Upper lobe of right lung (tissue), 1 donor: ENCODE results near the gene DPY19L3. TPM values are rescaled to one million over a fixed set of nuclear protein-coding genes. Genes with fewer than 3 reads are reported as not detected.

Experiments used
- ATAC-seq: fragments of 200-7000 bp; cut with Tn5 transposase; one replicate; pipeline ENCODE4 v1.9.1; 2020; ENCODE audit warnings: mild to moderate bottlenecking, moderate library complexity
- DNase-seq: peaks from one replicate; pipeline ENCODE4 v3.0.0-alpha.2; 2020
- H3K27ac ChIP-seq: fragments of 200-600 bp; one replicate; pipeline ENCODE4 v1.8.0; 2022
- H3K27me3 ChIP-seq: fragments of 200-600 bp; one replicate; pipeline ENCODE4 v1.8.0; 2022; ENCODE audit warnings: mild to moderate bottlenecking
- H3K36me3 ChIP-seq: fragments of 200-600 bp; one replicate; pipeline ENCODE4 v1.8.0; 2022
- H3K4me1 ChIP-seq: fragments of 200-600 bp; one replicate; pipeline ENCODE4 v1.8.0; 2022
- H3K4me3 ChIP-seq: fragments of 200-600 bp; one replicate; pipeline ENCODE4 v1.8.0; 2022; ENCODE audit warnings: mild to moderate bottlenecking
- H3K9me3 ChIP-seq: fragments of 200-600 bp; one replicate; pipeline ENCODE4 v1.8.0; 2022
- CTCF ChIP-seq: fragments of 200-600 bp; IDR thresholded peaks from one replicate; pipeline ENCODE4 v1.8.0; 2022; ENCODE audit warnings: antibody characterized with exemption
- intact Hi-C: fragments of 100-400 bp; cut with DNase I; formaldehyde crosslinking; loops from one replicate; pipeline ENCODE4 v1.11.0; 2022
- total RNA-seq: library from RNA; stranded (reverse); fragmentation: NEBNext Ultra II Directional; extraction: Animal tissue kit (Norgen Biotek cat#: 25700); gene quantifications from one replicate; pipeline ENCODE4 v1.2.1, GENCODE V29; 2021
- donor health status: DM: no; HTN: yes; CAD: no; lungs with severe emphysema.

DPY19L3 gene
- total RNA-seq, 1 donor from 2014 or later: 36.1 TPM

- TF ChIP-seq CTCF: no peak
- Histone ChIP-seq H3K36me3 (peaks cover 31% of the 10 kb centered on the region), H3K27ac (no peak overlapping the region), H3K9me3 (no peaks in the 10 kb centered on the region), H3K4me1 (no peaks in the 10 kb centered on the region), H3K4me3 (no peak overlapping the region), H3K27me3 (no peaks in the 10 kb centered on the region)
- intact Hi-C loops: no loop called here
- no peak for ATAC-seq
- DNase-seq: no peak
These were observed 50.8 kb downstream of the DPY19L3 start for GRCh38 chr19:32456406-32456805.

- H3K4me1 ChIP-seq: no peaks in the 10 kb centered on the region
- H3K9me3 ChIP-seq: no peaks in the 10 kb centered on the region
- intact Hi-C loops: no loop called here
- no peak overlapping the region for H3K27ac ChIP-seq
- no peak overlapping the region for H3K4me3 ChIP-seq
- no peak for TF ChIP-seq CTCF
- H3K27me3 ChIP-seq: no peaks in the 10 kb centered on the region
- H3K36me3 ChIP-seq: peaks cover 31% of the 10 kb centered on the region
- no peak for ATAC-seq
- DNase-seq: no peak
These were observed 52.1 kb downstream of the DPY19L3 start for GRCh38 chr19:32457571-32458158.

- intact Hi-C loops: no loop called here
- no peak for DNase-seq
- ATAC-seq: peak; percentile 48
- H3K27ac ChIP-seq: no peak overlapping the region
- no peaks in the 10 kb centered on the region for H3K9me3 ChIP-seq
- no peak overlapping the region for H3K4me3 ChIP-seq
- H3K27me3 ChIP-seq: no peaks in the 10 kb centered on the region
- no peaks in the 10 kb centered on the region for H3K4me1 ChIP-seq
- H3K36me3 ChIP-seq: peaks cover 31% of the 10 kb centered on the region
- no peak for TF ChIP-seq CTCF
These were observed 53.0 kb downstream of the DPY19L3 start for GRCh38 chr19:32458500-32459123.

- H3K4me3 ChIP-seq: no peak overlapping the region
- H3K27ac ChIP-seq: no peak overlapping the region
- H3K36me3 ChIP-seq: peaks cover 31% of the 10 kb centered on the region
- ATAC-seq: no peak
- no peaks in the 10 kb centered on the region for H3K27me3 ChIP-seq
- no peaks in the 10 kb centered on the region for H3K9me3 ChIP-seq
- no peak for TF ChIP-seq CTCF
- DNase-seq: no peak
- H3K4me1 ChIP-seq: no peaks in the 10 kb centered on the region
- intact Hi-C loops: no loop called here
These were observed 53.8 kb downstream of the DPY19L3 start for GRCh38 chr19:32459204-32459865.

- Histone ChIP-seq H3K27me3 (no peaks in the 10 kb centered on the region), H3K27ac (no peak overlapping the region), H3K9me3 (no peaks in the 10 kb centered on the region), H3K4me1 (no peaks in the 10 kb centered on the region), H3K4me3 (no peak overlapping the region), H3K36me3 (peaks cover 31% of the 10 kb centered on the region)
- intact Hi-C loops: no loop called here
- TF ChIP-seq CTCF: no peak
- DNase-seq (no peak), ATAC-seq (no peak)
These were observed 54.9 kb downstream of the DPY19L3 start for GRCh38 chr19:32460476-32460875.
